ENCODE measurements around the gene WWC2.
A peak's percentile ranks its signal among the peaks of the same experiment; 100 is the strongest.

The WWC2 gene

DNA sequence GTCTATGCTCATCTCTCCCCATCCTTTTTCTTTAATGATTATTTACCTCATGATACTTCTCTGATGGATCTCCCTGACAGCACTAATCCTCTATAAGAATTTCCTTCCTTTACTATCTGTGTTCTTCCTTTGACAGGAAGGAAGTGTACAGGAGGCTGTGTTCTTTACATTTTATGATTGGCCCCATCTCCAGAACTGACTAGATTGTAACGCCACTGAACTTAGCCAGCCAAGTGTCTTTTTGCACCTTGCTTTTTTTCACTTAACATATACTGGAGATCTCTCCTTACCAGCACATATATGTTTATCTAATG lies 3.9 kb upstream of the WWC2 start:
- no peak for TF ChIP-seq POLR2A (IDR thresholded peaks at IDR 0.05; ENCODE audit: low read depth, low read length)
- DNase-seq (ENCODE audit: insufficient read length, low spot score) (no peak), FAIRE-seq (no peak)

DNA sequence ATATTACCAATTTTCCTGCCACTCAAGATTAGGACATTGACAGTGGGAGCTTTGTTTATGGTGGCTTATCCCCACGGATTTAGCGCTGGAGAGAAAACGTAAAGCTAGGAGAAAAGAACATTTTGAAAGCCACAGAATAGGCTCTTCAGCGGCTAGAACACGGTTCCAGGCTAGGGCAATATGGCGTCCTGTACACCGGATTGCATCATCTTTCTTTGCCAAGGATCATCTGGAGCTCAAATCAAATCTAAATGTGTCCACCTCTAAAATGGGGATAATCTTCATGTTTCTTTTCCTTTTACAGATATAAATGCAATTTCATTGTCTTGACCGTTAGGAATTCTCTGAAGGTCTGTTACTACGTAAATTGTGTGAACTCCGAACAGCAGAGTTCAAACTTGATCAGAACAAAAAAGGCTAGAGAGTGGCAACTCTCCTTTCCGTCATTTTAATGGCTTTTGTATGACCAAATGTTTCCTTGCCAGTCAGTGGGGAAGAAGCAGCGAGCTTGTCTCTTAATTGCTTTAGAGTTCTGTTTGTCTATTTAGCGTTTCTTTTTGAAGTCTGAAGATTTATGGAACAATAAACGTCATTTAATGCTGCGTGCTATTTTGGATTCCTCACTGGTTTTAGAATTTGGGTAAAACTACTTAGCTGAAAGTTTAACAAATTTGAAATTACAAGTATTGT lies 2.6 kb upstream of the WWC2 start:
- TF ChIP-seq POLR2A (IDR thresholded peaks at IDR 0.05; ENCODE audit: low read depth, low read length): no peak
- FAIRE-seq: no peak
- DNase-seq (ENCODE audit: insufficient read length, low spot score): no peak

DNA sequence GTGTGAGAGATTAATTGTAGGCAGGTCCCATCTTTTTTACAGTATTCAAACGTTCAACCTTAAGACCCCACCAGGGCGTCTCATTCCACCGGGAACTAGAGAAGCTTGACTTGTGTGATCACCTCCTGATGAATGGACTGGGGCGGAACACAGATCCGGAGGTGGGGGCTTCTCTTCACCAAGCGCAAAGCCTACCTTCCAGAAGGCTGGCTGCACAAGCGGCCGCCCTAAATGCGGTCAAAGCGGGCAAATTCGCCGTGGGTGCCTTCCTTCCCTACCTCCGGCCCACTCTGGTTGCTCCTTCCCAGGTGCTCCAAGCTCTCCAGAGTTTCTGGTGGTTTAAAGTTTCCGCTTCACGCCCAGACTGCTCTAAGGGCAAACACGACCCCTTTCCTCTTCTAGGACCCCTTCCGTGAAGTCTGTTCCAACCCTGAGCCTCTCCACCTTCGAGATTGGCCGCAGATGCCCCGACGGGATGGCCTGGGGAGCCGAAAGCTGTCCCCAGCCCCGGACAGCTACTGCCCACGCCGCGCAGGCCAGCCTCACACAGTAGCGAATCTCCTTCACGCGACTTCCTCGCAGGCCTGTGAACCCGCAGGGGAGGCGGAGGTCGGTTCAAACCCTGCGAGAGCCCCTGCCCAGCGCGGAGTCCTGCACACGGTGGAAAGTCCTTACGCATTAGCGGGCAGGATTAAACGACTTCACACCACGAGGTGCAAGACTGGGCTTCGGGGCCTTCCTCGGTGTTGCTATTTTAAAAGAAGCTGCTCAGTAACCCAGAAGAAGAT lies 1.6 kb upstream of the WWC2 start:
- no peak for TF ChIP-seq POLR2A (IDR thresholded peaks at IDR 0.05; ENCODE audit: low read depth, low read length)
- FAIRE-seq (no peak), DNase-seq (ENCODE audit: insufficient read length, low spot score) (no peak)

DNA sequence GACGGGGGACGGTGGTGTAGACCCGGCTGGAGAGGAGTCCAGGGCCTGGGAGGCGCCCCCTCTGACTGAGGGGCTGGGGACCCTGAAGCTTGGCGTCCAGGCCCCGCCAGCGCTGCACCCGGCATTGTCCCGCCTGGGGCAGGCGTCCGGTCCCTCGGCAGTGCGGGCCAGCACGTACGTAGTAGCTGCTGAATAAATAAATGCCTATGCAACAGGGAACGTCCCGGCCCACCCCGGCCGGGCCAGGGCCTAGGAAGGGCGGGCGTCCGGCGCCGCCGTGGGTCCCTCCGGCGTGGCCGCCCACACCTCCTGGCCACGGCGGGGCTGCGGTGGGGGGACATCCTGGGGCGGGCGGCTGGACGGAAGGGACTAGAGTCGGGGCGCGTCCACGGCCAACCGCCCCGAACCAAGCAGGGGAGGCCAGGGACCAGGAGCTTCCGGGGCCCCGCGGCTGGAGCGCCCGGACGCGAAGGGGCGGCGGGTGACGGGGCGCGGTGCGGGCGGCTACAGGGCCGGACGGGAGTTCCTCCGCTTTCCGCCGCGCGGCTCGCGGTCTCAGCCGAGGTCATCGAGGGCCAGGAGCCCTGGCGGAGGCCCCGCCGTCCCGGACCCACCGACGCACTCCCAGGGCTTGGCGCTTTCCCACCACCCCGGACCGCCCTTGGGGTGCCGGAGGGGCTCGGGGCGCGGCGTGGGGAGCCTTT lies 886 bp upstream of the WWC2 start:
- TF ChIP-seq POLR2A (IDR thresholded peaks at IDR 0.05; ENCODE audit: low read depth, low read length): no peak
- FAIRE-seq: no peak
- DNase-seq (ENCODE audit: insufficient read length, low spot score): peak; percentile 51

DNA sequence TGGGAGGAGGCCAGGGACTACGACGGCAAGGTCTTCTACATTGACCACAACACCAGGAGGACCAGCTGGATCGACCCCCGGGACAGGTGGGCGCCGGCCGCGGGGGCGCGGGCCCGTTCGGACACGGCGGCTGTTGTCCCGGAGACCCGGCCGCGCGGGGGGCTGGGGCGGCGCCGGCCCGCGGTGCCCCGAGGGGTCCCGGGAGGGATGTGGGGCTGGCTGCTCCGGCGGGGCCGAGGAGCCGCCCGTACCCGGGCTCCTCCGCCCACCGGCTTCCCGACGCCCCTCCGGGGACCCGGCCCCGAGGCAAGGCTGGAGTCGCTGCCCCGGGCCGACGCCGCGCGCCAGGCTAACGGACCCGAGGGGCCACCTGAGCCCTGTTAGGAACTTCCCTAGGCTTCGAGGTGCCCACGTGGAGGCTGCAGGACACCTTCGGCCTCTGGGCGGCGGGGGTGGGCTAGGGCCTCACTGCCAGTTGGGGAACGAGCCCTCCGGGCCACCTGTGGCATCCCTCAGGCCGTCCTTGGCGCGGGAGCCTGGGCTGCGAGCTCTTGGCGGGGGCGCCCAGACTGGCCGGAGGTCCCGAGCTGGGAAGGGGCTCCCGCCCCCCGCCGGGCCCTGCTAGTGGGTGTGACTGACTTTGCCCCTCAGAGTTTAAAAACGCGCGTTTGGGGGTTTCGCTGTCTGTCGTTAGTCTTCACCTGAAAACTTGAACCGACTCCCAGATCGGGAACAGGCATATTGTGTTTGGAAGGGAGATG lies 660 bp downstream of the WWC2 start:
- FAIRE-seq (no peak), DNase-seq (ENCODE audit: insufficient read length, low spot score) (peak; percentile 24)
- TF ChIP-seq POLR2A (IDR thresholded peaks at IDR 0.05; ENCODE audit: low read depth, low read length): no peak

DNA sequence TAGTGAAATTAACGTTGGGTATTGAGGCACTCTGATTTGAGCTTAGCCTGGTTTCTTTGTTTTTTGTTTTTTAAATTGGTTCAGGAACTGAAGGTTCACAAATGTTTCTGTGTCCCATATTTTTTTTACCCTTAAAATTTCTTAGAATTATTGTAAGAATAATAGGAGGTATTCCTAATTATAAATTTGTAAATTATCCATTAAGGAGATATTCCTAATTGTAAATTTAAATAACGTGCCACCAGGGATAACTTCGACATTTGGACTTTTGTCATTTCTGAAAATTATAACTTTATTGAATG lies 1.2 kb downstream of the WWC2 start:
- FAIRE-seq: no peak
- DNase-seq (ENCODE audit: insufficient read length, low spot score): no peak
- TF ChIP-seq POLR2A (IDR thresholded peaks at IDR 0.05; ENCODE audit: low read depth, low read length): no peak

DNA sequence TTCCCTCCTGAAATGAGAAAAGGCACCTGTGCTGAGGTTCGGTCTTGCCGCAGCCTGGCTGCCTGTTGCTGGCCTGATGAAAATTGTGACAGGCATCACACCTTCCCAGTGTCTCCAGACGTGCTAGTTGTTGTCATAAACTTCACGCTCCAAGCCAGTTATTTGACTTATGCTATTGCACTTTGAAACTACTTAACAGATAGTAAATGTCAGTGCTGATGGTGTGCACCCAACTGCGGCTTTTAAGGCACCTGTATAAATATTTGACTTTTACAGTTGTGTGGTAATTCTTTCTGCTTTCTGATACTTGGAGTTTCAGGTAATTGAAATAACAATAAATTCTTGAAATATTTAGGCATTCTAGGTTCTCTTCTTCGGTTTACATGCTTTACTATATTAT lies 1.8 kb downstream of the WWC2 start:
- FAIRE-seq (no peak), DNase-seq (ENCODE audit: insufficient read length, low spot score) (no peak)
- TF ChIP-seq POLR2A (IDR thresholded peaks at IDR 0.05; ENCODE audit: low read depth, low read length): no peak

DNA sequence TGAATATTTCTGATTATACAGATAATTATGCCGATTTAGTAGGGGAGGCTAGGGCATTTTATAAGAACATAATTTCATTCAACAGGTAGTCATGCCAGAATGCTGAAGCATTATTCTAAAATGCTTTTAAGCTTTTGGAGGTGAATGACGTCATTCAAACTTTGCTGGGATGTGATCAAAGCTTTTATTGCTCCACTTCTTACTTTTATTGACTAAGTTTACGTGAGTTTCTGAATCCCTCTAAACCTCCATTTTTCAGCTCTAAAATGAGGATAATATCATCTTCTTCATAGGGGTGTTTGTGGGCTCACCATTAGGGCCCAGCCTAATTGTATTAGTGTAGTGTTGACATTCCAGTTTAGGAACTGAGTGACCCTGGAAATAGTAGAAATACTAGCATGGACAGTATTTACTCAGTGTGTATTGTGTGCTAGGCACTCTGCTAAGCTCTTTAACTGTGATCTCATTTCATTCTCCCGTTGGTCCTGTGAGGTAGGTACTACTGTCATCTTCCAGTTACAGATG lies 3.0 kb downstream of the WWC2 start:
- FAIRE-seq (no peak), DNase-seq (ENCODE audit: insufficient read length, low spot score) (no peak)
- no peak for TF ChIP-seq POLR2A (IDR thresholded peaks at IDR 0.05; ENCODE audit: low read depth, low read length)

DNA sequence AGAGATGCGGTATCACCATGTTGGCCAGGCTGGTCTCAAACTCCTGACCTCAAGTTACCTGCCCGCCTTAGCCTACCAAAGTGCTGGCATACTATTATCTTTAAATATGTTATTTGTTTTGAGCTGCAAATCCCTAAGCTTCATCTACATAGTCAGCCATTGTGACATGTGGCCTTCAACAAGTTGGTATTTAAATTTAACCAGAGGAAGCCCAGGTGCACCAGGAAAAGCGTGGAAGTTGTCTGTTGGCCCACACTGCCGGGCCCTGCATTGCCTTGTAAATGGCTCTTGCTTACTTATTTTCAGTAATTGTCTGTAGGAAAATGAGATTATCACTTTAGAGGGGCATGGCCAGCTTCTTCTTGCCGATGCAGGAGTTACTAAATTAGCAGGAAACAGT lies 6.0 kb downstream of the WWC2 start:
- no peak for DNase-seq (ENCODE audit: insufficient read length, low spot score)
- TF ChIP-seq POLR2A (IDR thresholded peaks at IDR 0.05; ENCODE audit: low read depth, low read length): no peak
- no peak for FAIRE-seq

DNA sequence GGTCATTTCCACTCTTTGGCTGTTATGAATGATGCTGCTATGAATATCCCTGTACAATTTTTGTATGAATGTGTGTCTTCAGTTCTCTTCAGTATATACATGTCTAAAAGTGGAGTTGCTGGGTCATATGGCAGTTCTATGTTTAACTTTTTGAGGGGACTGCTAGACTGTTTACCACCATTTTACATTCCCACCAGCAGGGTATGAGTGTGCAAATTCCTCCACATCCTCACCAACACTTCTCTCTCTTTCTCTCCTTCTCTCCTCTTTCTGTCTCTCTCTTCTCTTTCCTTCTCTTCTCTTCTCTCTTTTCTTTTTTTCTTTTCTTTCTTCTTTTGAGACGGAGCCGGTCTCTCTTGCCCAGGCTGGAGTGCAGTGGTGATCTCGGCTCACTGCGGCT lies 7.8 kb downstream of the WWC2 start:
- no peak for FAIRE-seq
- DNase-seq (ENCODE audit: insufficient read length, low spot score): no peak
- TF ChIP-seq POLR2A (IDR thresholded peaks at IDR 0.05; ENCODE audit: low read depth, low read length): no peak

DNA sequence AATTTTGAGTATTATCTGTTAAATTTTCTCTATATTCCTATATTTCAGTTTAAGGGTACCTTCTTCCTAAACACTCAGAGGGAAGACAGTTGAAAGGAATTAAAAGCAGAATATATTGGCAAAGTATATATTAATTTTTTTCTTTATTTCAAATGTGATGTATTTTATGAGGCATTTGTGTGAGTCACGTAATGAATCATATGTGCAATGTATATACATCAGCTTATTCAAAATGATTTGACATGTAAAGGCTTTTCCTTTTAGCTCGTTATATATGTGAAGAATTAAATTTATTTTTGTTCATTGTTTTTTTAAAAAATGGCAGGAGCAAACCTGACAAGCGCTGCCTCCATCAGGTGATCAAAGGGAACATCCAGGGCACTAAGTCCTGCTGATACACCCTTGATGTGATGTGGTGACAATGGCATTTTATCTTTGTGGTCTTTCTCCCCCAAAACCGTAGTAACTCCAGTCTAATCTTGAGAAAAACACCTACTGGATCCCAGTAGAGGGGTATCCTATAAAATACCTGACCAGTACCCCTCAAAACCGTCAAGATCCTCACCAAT lies 8.9 kb downstream of the WWC2 start:
- DNase-seq (ENCODE audit: insufficient read length, low spot score) (no peak), FAIRE-seq (no peak)
- no peak for TF ChIP-seq POLR2A (IDR thresholded peaks at IDR 0.05; ENCODE audit: low read depth, low read length)

DNA sequence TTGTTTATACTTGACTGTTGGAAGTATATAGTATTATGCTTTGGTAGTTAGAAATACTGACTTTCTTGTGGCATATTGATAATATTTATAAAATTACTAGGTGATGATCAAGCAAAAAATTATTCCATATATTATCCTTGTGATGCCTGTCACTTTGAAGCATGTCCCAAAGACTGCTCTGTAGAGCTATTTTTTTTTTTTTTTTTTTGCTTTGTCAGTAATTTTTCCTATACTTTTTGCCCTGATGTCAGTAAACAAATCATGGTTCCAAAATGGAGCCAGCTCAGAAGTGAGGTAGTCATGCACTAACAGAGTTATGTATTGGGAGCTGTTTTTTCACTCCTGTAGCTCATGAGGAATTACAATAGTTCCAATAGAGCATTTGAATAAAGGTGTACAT lies 11.2 kb downstream of the WWC2 start:
- DNase-seq (ENCODE audit: insufficient read length, low spot score) (no peak), FAIRE-seq (no peak)
- TF ChIP-seq POLR2A (IDR thresholded peaks at IDR 0.05; ENCODE audit: low read depth, low read length): no peak

DNA sequence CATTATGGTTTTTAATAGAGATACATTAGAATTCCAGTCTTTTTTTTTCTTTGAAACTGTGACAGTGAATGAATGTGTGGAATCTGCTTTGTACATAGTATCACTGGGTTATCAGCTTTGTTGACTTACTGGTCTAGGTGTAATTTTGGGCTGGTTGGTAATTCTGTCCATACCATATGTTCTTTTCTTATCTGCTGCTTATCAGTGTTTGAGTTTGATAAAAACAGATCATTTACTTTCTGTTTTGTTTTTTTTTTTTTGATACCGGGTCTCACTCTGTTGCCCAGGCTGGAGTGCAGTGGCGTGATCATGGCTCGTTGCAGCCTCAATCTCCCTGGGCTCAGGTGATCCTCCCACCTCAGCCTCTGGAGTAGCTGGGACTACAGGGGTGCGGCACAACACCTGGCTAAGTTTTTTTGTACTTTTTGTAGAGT lies 12.4 kb downstream of the WWC2 start:
- no peak for DNase-seq (ENCODE audit: insufficient read length, low spot score)
- TF ChIP-seq POLR2A (IDR thresholded peaks at IDR 0.05; ENCODE audit: low read depth, low read length): no peak
- FAIRE-seq: no peak

DNA sequence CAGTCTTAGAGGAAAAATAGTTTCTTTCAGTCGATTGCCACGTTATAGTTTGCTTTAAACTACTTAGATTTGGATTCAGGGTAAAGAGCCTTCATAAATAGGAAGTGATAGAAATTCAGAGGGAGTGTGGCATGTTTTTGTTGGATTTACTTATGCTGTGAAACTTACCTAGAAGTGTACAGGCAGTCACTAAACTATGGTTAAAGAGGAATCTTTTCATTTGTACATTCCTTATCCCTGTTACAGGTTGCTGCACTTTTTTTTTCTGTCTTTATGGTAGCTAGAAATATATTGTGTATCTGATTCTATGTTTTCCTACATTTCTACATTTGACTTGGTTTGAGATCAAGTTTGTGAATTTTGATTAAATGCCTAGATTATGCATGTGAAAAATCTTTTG lies 19.1 kb downstream of the WWC2 start:
- TF ChIP-seq POLR2A (IDR thresholded peaks at IDR 0.05; ENCODE audit: low read depth, low read length): no peak
- no peak for DNase-seq (ENCODE audit: insufficient read length, low spot score)
- FAIRE-seq: no peak

All from H54 (cell line).